ENCODE data around the gene MCC.

DNA sequence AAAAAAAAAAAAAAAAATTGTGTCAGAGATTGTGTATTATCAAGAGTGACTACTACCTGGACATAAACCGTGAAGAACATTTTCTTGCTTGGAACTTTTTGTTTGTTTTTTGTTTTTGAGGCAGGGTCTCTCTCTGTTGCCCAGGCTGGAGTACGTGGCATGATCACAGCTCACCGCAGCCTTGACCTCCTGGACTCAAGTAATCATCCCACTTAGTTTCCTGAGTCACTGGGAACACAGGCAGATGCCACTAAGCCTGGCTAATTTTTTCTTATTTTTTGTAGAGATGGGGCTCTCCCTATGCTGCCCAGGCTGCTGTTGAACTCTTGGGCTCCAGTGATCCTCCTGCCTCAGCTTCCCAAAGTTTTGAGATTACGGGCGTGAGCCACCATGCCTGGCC, 485.8 kb downstream of the MCC start:
- TF ChIP-seq CTCF (IDR thresholded peaks at IDR 0.05) = no peak
- no peak for TF ChIP-seq ZFX (IDR thresholded peaks at IDR 0.05; ENCODE audit: borderline replicate concordance)
